Trophoblast cell (in vitro differentiated cells and primary cell): ENCODE results near the gene TLDC2.
A peak's percentile ranks its signal among the peaks of the same experiment; 100 is the strongest.

Experiments used
- DNase-seq, 2 donors: peaks; one replicate each; pipeline ENCODE4 v3.0.0-alpha.2; 2016
- H2AFZ ChIP-seq: 2 replicates; pipeline ENCODE4 v1.6.1; 2013; ENCODE audit warnings: low read length, moderate library complexity, mild to moderate bottlenecking; ENCODE audit not compliant: insufficient read depth, poor library complexity
- H2AK5ac ChIP-seq: 2 replicates; pipeline ENCODE4 v1.6.1; 2013; ENCODE audit warnings: mild to moderate bottlenecking, low read length
- H2BK120ac ChIP-seq: 2 replicates; pipeline ENCODE4 v1.6.1; 2013; ENCODE audit warnings: low read length, mild to moderate bottlenecking, moderate library complexity; ENCODE audit not compliant: insufficient read depth, poor library complexity
- H2BK12ac ChIP-seq: 2 replicates; pipeline ENCODE4 v1.6.1; 2013; ENCODE audit warnings: mild to moderate bottlenecking, low read length, moderate library complexity
- H2BK5ac ChIP-seq: 2 replicates; pipeline ENCODE4 v1.6.1; 2013; ENCODE audit warnings: low read length, low read depth, moderate library complexity, mild to moderate bottlenecking; ENCODE audit not compliant: poor library complexity
- H3K14ac ChIP-seq: 2 replicates; pipeline ENCODE4 v1.6.1; 2013; ENCODE audit warnings: mild to moderate bottlenecking, low read length
- H3K18ac ChIP-seq: 2 replicates; pipeline ENCODE4 v1.6.1; 2013; ENCODE audit warnings: mild to moderate bottlenecking, low read length
- H3K23ac ChIP-seq: 2 replicates; pipeline ENCODE4 v1.6.1; 2013; ENCODE audit warnings: low read length
- H3K27ac ChIP-seq: 2 replicates; pipeline ENCODE4 v1.5.1; 2013; ENCODE audit warnings: low read depth, mild to moderate bottlenecking, inconsistent platforms, low read length, moderate library complexity
- H3K27me3 ChIP-seq: 2 replicates; pipeline ENCODE4 v1.6.1; 2013; ENCODE audit warnings: inconsistent platforms, mild to moderate bottlenecking, low read length, moderate library complexity; ENCODE audit not compliant: insufficient read depth
- H3K36me3 ChIP-seq, 2 experiments: 1 replicate in 1 of 2; 2 replicates in 1 of 2; pipeline ENCODE4 v1.6.1; 2013; ENCODE audit warnings: low read length in 2 of 2, mild to moderate bottlenecking in 2 of 2, moderate library complexity in 1 of 2; ENCODE audit not compliant: insufficient read depth in 2 of 2, control insufficient read depth in 1 of 2
- H3K4ac ChIP-seq: 2 replicates; pipeline ENCODE4 v1.6.1; 2013; ENCODE audit warnings: low read depth, mild to moderate bottlenecking, low read length, moderate library complexity
- H3K4me1 ChIP-seq, 2 experiments: 1 replicate in 1 of 2; 2 replicates in 1 of 2; pipeline ENCODE4 v1.6.1; 2013; ENCODE audit warnings: low read length in 2 of 2, mild to moderate bottlenecking in 2 of 2, moderate library complexity in 1 of 2; ENCODE audit not compliant: insufficient read depth in 2 of 2, control insufficient read depth in 1 of 2
- H3K4me2 ChIP-seq: 2 replicates; pipeline ENCODE4 v1.6.1; 2013; ENCODE audit warnings: inconsistent platforms, mild to moderate bottlenecking, low read length, moderate library complexity
- H3K4me3 ChIP-seq: 2 replicates; pipeline ENCODE4 v1.5.1; 2013; ENCODE audit warnings: mild to moderate bottlenecking, low read depth, low read length, inconsistent platforms
- H3K79me1 ChIP-seq: one replicate; pipeline ENCODE4 v1.6.1; 2013; ENCODE audit warnings: low read length
- H3K79me2 ChIP-seq: 2 replicates; pipeline ENCODE4 v1.6.1; 2013; ENCODE audit warnings: low read length, mild to moderate bottlenecking; ENCODE audit not compliant: control insufficient read depth, insufficient read depth, poor library complexity
- H3K9ac ChIP-seq: 2 replicates; pipeline ENCODE4 v1.6.1; 2013; ENCODE audit warnings: mild to moderate bottlenecking, low read length
- H3K9me3 ChIP-seq: 2 replicates; pipeline ENCODE4 v1.6.1; 2013; ENCODE audit warnings: low read depth, mild to moderate bottlenecking, control low read depth, inconsistent platforms, low read length; ENCODE audit not compliant: insufficient read depth
- H4K12ac ChIP-seq: 2 replicates; pipeline ENCODE4 v1.6.1; 2013; ENCODE audit warnings: low read depth, mild to moderate bottlenecking, low read length, moderate library complexity
- H4K8ac ChIP-seq: 2 replicates; pipeline ENCODE4 v1.6.1; 2013; ENCODE audit warnings: low read depth, mild to moderate bottlenecking, low read length, moderate library complexity
- H4K91ac ChIP-seq: one replicate; pipeline ENCODE4 v1.6.1; 2013; ENCODE audit warnings: low read depth, mild to moderate bottlenecking, low read length, moderate library complexity
- WGBS: extraction: QIAGEN DNeasy Blood & Tissue Kit; methylation state at CpG from one replicate; pipeline ENCODE4 v1.1.7; 2013; ENCODE audit warnings: missing lambda C conversion rate; ENCODE audit not compliant: insufficient read length, insufficient coverage; ENCODE audit errors: extremely low coverage; 5-methylcytosine and 5-hydroxymethylcytosine counted together

TLDC2 gene

DNA sequence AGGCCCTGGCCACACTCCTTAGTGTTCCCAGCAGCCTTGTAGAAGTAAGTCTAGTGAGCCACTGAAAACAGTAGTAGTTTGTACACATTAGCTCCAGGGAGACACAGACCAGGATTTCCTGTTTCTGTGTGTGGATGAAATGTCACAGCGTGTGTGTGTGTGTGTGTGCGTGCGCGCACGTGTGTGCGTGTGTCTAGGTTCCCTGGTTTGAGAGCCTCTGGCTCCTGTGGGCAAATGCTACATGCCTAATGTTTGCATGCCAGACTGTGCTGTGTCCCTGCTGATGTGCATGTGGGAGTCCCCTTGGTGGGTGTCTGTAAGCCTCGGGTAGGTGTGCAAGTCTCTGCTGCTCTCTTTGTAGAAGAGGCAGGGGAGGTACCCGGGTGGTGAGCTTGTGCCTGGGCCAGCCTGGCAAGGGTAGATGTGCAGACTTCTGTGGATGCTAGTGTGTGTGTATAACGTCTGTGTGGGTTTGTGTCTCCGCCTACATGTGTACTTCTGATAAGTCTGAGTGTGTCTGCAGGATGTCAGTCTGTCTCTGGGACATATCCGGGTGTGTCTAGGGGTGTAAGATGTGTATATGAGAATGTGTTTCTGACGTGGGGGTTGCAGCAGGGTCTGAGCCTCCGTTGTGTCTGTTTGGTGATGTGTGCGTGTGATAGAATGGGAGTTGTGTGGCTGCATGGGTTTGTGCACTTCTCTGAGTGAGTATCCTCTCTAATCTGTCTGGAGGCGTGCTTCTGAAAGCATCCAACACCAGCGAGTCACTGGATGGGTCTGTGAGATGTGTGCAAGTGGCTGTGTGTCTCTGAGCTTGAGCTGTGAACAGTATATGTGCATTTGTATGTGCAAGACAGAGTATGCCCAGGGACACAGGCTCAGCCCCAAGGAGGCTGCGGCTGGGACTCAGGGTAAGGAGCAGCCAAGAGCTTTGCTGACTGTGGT lies 19.0 kb upstream of the TLDC2 start:
- Histone ChIP-seq H3K4me3 (no peak overlapping the region), H3K4me1 (peaks cover 5 to 17% of the 10 kb centered on the region in 2 experiments), H2AFZ (no peak overlapping the region), H3K79me2 (no peaks in the 10 kb centered on the region), H2BK5ac (no peak overlapping the region), H2AK5ac (no peak overlapping the region), H3K9me3 (no peaks in the 10 kb centered on the region), H3K18ac (no peak overlapping the region), H2BK120ac (no peak overlapping the region), H3K4ac (no peak overlapping the region), H3K4me2 (no peak overlapping the region), H4K12ac (no peak overlapping the region), H4K8ac (no peak overlapping the region), H2BK12ac (no peak overlapping the region), H3K27me3 (no peaks in the 10 kb centered on the region), H3K9ac (no peak overlapping the region), H4K91ac (no peak overlapping the region), H3K27ac (no peak overlapping the region), H3K14ac (no peak overlapping the region), H3K79me1 (no peaks in the 10 kb centered on the region), H3K23ac (no peak overlapping the region), H3K36me3 (peaks cover 4% of the 10 kb centered on the region in 2 experiments)
- peak in 1 of 2 donors; percentile 23 for DNase-seq
- no CpG with 5 or more reads among the region's 17 CpGs for WGBS

DNA sequence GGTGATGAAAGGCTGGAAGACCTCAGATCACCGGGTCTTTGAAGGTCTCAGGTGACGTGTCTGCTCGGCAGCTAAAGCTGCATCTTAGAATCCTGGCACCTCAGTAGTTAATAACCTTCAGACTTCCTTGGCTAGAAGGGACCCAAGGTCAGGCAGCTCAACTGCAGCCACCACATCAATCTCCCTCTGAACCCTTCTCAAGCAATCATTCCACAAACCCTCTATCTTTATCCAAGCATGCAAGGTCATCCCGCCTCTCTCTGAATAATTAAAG lies 16.7 kb upstream of the TLDC2 start:
- H2BK5ac ChIP-seq = no peak overlapping the region
- no CpG with 5 or more reads among the region's 4 CpGs for WGBS

DNA sequence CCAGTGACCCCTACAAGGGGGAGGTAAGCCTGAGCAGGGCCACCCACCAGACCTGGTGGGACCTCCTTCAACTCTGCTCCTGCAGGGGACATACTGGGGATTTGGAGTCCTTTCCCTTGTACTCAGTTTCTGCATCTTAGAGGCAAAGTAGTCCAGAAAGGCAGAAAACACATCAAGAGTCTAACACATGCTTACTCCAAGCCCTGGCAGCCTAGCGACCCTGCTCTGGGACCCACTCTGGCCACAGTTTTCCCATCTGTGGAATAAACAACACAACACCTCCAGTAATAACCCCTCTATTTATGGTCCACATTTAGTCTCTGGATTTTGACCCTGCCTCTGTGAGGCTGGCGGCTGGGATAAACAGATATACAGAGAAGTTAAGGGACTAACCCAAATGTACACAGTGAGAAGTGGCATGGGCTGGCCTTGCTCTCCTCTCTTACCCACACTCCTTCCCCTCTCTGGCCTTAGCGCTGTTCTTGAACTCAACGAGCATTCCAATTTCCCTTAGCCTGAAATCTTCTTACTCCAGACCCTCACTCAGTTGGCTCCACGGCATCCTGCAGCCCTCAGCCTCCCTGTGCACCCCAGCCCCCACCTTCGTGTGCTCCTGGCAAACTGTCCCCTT lies 16.1 kb upstream of the TLDC2 start:
- Histone ChIP-seq H2AFZ (no peak overlapping the region), H2BK120ac (no peak overlapping the region)
- WGBS = no CpG with 5 or more reads among the region's 6 CpGs

More for the DNA sequence above, 16.7 kb upstream of the TLDC2 start:
- Histone ChIP-seq H3K23ac (no peak overlapping the region), H2AK5ac (no peak overlapping the region), H3K18ac (no peak overlapping the region), H3K79me1 (peaks cover 12% of the 10 kb centered on the region), H2BK12ac (no peak overlapping the region), H4K91ac (no peak overlapping the region), H3K9ac (no peak overlapping the region), H3K36me3 (peaks cover 4% of the 10 kb centered on the region in 2 experiments), H2BK120ac (no peak overlapping the region), H3K4me3 (no peak overlapping the region), H3K14ac (no peak overlapping the region), H2AFZ (no peak overlapping the region), H4K8ac (no peak overlapping the region), H3K79me2 (peaks cover 8% of the 10 kb centered on the region), H3K4me2 (no peak overlapping the region), H3K4me1 (peaks cover 5 to 19% of the 10 kb centered on the region in 2 experiments), H3K4ac (no peak overlapping the region), H3K27ac (no peak overlapping the region), H3K9me3 (no peaks in the 10 kb centered on the region), H4K12ac (no peak overlapping the region), H3K27me3 (peaks cover 4% of the 10 kb centered on the region)
- no peak for DNase-seq

DNA sequence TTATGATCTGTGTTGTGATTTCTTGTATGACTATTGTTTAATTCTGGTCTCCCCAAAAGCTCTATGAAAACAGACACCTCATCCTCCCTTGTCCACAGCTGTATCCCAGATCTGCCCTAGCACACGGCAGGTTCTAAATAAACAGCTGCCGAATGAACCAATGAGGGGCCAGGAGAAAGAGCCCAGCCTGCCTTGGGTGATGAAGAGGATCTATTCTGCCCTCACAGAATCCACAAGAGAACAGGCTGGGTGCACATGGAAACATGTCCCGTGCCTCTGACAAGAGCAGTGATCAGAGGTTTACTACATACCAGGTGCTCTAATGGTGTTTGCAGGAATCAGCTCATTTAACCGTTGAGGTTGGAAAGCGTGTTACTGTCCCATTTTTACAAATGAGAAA lies 15.6 kb upstream of the TLDC2 start:
- H2AFZ ChIP-seq = no peak overlapping the region
- no peak overlapping the region for H3K23ac ChIP-seq
- peaks cover 8% of the 10 kb centered on the region for H3K79me2 ChIP-seq
- no peak overlapping the region for H3K14ac ChIP-seq
- H4K12ac ChIP-seq = no peak overlapping the region
- H3K18ac ChIP-seq = no peak overlapping the region
- peaks cover 5 to 19% of the 10 kb centered on the region in 2 experiments for H3K4me1 ChIP-seq
- peaks cover 4% of the 10 kb centered on the region in 2 experiments for H3K36me3 ChIP-seq
- no peak overlapping the region for H4K91ac ChIP-seq
- no peak overlapping the region for H3K4me3 ChIP-seq
- H2AK5ac ChIP-seq = no peak overlapping the region
- H2BK5ac ChIP-seq = no peak overlapping the region
- no CpG with 5 or more reads among the region's 5 CpGs for WGBS
- H3K4me2 ChIP-seq = no peak overlapping the region
- H2BK120ac ChIP-seq = no peak overlapping the region
- no peak overlapping the region for H3K9ac ChIP-seq
- H2BK12ac ChIP-seq = no peak overlapping the region
- peaks cover 4% of the 10 kb centered on the region for H3K27me3 ChIP-seq
- no peak for DNase-seq
- no peak overlapping the region for H3K27ac ChIP-seq
- no peaks in the 10 kb centered on the region for H3K9me3 ChIP-seq
- H3K79me1 ChIP-seq = peaks cover 12% of the 10 kb centered on the region
- no peak overlapping the region for H4K8ac ChIP-seq
- no peak overlapping the region for H3K4ac ChIP-seq

More for the DNA sequence above, 16.1 kb upstream of the TLDC2 start:
- no peak overlapping the region for H3K9ac ChIP-seq
- no peak overlapping the region for H3K4me3 ChIP-seq
- H3K27me3 ChIP-seq = peaks cover 4% of the 10 kb centered on the region
- H3K14ac ChIP-seq = no peak overlapping the region
- H3K18ac ChIP-seq = no peak overlapping the region
- H3K79me1 ChIP-seq = peaks cover 12% of the 10 kb centered on the region
- H2BK12ac ChIP-seq = no peak overlapping the region
- H3K79me2 ChIP-seq = peaks cover 8% of the 10 kb centered on the region
- no peak overlapping the region for H2AK5ac ChIP-seq
- DNase-seq = no peak
- H3K4me1 ChIP-seq = peaks cover 5 to 19% of the 10 kb centered on the region in 2 experiments
- no peak overlapping the region for H3K23ac ChIP-seq
- H4K8ac ChIP-seq = no peak overlapping the region
- H2BK5ac ChIP-seq = no peak overlapping the region
- no peak overlapping the region for H4K12ac ChIP-seq
- no peak overlapping the region for H3K27ac ChIP-seq
- no peak overlapping the region for H4K91ac ChIP-seq
- peaks cover 4% of the 10 kb centered on the region in 2 experiments for H3K36me3 ChIP-seq
- H3K4me2 ChIP-seq = no peak overlapping the region
- H3K9me3 ChIP-seq = no peaks in the 10 kb centered on the region
- no peak overlapping the region for H3K4ac ChIP-seq
